ENCODE data around the gene ASIC4. TPM values are rescaled to one million over a fixed set of nuclear protein-coding genes. Genes with fewer than 3 reads are reported as not detected.

The ASIC4 gene
- total RNA-seq, 1 experiment from 2014 or later, result not detected

GRCh38 chr2:219476652-219477151 is 37.6 kb upstream of the ASIC4 start:
- DNase-seq (ENCODE audit: low read depth, low spot score), result no peak
- in situ Hi-C loops (cut with HindIII; ENCODE audit: low pct_unique_long_range_greater_than_20kb, low sequenced_read_pairs), result no loop called here

GRCh38 chr2:219477179-219477578 is 37.1 kb upstream of the ASIC4 start:
- in situ Hi-C loops (cut with HindIII; ENCODE audit: low pct_unique_long_range_greater_than_20kb, low sequenced_read_pairs), result no loop called here
- DNase-seq (ENCODE audit: low read depth, low spot score), result no peak

- in situ Hi-C loops (cut with HindIII; ENCODE audit: low pct_unique_long_range_greater_than_20kb, low sequenced_read_pairs), result no loop called here
- DNase-seq (ENCODE audit: low read depth, low spot score), result no peak
Observed at GRCh38 chr2:219477815-219478214, 36.5 kb upstream of the ASIC4 start.

DNA sequence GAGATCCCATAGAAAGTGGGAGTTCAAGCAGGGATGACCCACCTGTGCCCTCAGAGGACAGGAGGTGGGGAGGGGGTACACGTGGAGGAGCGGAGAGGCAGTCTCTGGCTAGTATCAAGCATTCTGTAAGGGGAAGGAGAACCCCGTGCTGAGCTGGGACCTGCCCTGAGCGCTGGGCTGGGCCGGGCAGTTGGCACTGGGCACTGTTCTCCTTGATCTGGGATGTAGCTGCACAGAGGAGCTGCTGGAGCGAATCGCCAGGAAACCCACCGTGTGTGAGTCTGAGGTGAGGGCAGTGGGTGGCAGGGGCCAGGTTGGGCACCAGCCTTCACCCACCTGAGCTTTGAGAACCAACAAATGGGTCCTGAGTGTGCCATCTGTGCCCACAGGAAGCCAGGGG is 35.4 kb upstream of the ASIC4 start:
- in situ Hi-C loops (cut with HindIII; ENCODE audit: low pct_unique_long_range_greater_than_20kb, low sequenced_read_pairs), result no loop called here

DNA sequence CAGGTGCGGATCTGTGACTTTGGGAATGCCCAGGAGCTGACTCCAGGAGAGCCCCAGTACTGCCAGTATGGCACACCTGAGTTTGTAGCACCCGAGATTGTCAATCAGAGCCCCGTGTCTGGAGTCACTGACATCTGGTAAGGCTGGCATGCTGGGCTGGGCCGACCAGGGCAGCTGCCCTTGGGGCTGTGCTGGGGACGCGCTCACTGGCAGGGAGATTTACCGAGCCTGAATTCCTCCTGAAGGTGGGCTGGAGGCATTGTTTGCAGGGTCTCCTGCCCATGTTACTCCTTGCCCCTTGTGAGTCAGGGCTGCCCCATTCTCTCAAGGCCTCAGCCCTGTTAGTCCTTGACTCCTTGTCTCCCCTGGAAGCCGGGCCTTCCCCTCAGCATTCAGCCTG is 34.3 kb upstream of the ASIC4 start:
- no peak for DNase-seq (ENCODE audit: low read depth, low spot score)
- in situ Hi-C loops (cut with HindIII; ENCODE audit: low pct_unique_long_range_greater_than_20kb, low sequenced_read_pairs), result no loop called here

More for the DNA sequence above, 35.4 kb upstream of the ASIC4 start:
- DNase-seq (ENCODE audit: low read depth, low spot score), result no peak

DNA sequence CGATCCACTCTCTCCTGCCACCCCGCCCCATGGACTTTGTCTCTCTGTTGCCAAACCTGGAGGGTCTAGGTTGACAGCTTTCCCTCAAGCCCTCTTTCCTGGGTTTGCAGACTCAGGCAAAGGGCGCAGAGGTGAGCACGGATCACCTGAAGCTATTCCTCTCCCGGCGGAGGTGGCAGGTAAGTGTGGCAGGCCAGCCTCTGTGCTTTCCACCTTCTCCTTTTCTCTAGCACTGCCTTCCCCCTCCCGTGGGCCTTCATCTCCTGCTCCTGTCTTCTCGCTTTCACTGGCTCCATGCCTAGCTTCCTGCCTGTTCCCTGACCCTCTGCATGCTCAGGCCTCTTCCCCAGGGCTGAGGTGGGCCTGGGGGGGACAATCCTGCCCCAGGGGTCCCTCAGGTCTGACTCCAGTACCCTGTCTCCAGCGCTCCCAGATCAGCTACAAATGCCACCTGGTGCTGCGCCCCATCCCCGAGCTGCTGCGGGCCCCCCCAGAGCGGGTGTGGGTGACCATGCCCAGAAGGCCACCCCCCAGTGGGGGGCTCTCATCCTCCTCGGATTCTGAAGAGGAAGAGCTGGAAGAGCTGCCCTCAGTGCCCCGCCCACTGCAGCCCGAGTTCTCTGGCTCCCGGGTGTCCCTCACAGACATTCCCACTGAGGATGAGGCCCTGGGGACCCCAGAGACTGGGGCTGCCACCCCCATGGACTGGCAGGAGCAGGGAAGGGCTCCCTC is 31.4 kb upstream of the ASIC4 start:
- in situ Hi-C loops (cut with HindIII; ENCODE audit: low pct_unique_long_range_greater_than_20kb, low sequenced_read_pairs), result no loop called here
- DNase-seq (ENCODE audit: low read depth, low spot score), result no peak

DNA sequence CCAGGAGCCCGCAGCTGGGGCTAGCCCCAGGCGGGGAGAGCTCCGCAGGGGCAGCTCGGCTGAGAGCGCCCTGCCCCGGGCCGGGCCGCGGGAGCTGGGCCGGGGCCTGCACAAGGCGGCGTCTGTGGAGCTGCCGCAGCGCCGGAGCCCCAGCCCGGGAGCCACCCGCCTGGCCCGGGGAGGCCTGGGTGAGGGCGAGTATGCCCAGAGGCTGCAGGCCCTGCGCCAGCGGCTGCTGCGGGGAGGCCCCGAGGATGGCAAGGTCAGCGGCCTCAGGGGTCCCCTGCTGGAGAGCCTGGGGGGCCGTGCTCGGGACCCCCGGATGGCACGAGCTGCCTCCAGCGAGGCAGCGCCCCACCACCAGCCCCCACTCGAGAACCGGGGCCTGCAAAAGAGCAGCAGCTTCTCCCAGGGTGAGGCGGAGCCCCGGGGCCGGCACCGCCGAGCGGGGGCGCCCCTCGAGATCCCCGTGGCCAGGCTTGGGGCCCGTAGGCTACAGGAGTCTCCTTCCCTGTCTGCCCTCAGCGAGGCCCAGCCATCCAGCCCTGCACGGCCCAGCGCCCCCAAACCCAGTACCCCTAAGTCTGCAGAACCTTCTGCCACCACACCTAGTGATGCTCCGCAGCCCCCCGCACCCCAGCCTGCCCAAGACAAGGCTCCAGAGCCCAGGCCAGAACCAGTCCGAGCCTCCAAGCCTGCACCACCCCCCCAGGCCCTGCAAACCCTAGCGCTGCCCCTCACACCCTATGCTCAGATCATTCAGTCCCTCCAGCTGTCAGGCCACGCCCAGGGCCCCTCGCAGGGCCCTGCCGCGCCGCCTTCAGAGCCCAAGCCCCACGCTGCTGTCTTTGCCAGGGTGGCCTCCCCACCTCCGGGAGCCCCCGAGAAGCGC is 30.6 kb upstream of the ASIC4 start:
- no peak for DNase-seq (ENCODE audit: low read depth, low spot score)
- in situ Hi-C loops (cut with HindIII; ENCODE audit: low pct_unique_long_range_greater_than_20kb, low sequenced_read_pairs), result no loop called here

DNA sequence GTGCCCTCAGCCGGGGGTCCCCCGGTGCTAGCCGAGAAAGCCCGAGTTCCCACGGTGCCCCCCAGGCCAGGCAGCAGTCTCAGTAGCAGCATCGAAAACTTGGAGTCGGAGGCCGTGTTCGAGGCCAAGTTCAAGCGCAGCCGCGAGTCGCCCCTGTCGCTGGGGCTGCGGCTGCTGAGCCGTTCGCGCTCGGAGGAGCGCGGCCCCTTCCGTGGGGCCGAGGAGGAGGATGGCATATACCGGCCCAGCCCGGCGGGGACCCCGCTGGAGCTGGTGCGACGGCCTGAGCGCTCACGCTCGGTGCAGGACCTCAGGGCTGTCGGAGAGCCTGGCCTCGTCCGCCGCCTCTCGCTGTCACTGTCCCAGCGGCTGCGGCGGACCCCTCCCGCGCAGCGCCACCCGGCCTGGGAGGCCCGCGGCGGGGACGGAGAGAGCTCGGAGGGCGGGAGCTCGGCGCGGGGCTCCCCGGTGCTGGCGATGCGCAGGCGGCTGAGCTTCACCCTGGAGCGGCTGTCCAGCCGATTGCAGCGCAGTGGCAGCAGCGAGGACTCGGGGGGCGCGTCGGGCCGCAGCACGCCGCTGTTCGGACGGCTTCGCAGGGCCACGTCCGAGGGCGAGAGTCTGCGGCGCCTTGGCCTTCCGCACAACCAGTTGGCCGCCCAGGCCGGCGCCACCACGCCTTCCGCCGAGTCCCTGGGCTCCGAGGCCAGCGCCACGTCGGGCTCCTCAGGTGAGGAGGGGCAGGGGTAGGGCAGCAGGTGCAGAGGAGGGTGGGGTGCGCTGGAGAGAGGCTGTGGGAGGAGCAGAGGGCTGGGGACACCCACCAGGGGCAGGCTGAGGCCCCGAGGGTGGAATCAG is 29.7 kb upstream of the ASIC4 start:
- in situ Hi-C loops (cut with HindIII; ENCODE audit: low pct_unique_long_range_greater_than_20kb, low sequenced_read_pairs), result no loop called here
- no peak for DNase-seq (ENCODE audit: low read depth, low spot score)

DNA sequence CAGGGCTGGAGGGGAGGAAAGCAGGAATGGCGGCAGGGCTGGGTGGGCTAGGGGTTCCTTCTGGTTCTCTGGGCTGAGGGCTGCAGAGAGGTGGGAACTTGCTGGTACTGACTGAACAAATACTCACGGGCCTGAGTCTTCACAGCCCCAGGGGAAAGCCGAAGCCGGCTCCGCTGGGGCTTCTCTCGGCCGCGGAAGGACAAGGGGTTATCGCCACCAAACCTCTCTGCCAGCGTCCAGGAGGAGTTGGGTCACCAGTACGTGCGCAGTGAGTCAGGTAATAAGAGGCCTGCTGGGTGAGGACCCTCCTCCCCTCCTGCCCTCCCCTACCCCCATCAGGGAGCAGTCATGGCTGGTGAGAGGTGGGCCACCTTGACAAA is 29.1 kb upstream of the ASIC4 start:
- in situ Hi-C loops (cut with HindIII; ENCODE audit: low pct_unique_long_range_greater_than_20kb, low sequenced_read_pairs), result no loop called here
- no peak for DNase-seq (ENCODE audit: low read depth, low spot score)

DNA sequence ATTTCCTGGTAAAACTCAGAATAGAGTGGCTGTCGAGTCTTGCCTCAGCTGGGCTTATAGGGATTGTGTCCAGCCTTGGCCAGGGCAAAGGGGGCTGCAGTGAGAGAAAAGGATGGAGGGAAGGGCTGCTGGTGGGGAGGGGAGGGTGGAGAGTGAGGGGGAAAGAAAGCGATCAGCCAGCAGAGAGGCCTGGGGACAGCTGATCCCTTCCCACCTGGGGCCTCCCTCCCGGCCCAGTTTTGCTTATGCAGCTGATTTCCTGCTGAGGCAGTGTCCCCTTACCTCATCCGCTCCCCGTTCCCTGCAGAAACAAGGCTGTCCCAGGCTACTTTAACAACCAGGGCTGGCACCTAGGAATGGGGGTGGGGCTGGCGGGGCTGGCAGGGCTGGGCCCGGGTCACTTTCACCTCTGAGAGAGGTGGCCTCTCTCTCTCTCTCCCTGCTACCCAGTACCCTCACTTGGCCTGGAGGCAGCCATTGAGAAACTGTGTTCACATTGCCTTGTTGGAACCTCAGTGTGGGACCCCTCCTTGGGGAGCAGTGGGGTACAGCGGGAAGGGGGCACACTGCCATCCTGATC is 27.8 kb upstream of the ASIC4 start:
- in situ Hi-C loops (cut with HindIII; ENCODE audit: low pct_unique_long_range_greater_than_20kb, low sequenced_read_pairs), result no loop called here

DNA sequence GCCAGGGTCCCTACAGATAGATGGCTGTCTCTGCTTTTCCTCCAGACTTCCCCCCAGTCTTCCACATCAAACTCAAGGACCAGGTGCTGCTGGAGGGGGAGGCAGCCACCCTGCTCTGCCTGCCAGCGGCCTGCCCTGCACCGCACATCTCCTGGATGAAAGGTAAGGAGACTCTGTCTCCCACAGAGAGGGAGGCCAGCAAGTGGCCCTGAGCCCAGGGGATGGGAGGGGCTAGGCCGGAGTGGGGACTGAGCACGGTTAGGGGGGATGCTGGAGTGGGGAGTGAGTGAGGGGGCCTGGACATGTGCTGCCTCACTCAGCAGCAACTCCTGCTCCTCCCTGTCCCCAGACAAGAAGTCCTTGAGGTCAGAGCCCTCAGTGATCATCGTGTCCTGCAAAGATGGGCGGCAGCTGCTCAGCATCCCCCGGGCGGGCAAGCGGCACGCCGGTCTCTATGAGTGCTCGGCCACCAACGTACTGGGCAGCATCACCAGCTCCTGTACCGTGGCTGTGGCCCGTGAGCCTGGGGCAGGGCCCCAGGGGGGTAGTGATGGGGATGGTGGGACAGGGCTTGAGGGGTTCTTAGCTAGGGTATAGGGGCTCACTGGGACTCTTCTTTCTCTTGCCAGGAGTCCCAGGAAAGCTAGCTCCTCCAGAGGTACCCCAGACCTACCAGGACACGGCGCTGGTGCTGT is 26.0 kb upstream of the ASIC4 start:
- DNase-seq (ENCODE audit: low read depth, low spot score), result no peak
- in situ Hi-C loops (cut with HindIII; ENCODE audit: low pct_unique_long_range_greater_than_20kb, low sequenced_read_pairs), result no loop called here

More for the DNA sequence above, 27.8 kb upstream of the ASIC4 start:
- DNase-seq (ENCODE audit: low read depth, low spot score), result no peak

DNA sequence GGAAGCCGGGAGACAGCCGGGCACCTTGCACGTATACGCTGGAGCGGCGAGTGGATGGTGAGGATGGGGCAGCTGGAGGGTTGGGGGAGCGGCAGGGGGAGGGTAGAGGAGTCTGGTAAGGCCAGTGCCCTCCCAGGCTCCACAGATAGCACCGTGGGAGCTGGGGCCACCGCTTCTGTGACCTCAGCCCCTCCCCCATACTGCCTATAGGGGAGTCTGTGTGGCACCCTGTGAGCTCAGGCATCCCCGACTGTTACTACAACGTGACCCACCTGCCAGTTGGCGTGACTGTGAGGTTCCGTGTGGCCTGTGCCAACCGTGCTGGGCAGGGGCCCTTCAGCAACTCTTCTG is 25.5 kb upstream of the ASIC4 start:
- in situ Hi-C loops (cut with HindIII; ENCODE audit: low pct_unique_long_range_greater_than_20kb, low sequenced_read_pairs), result no loop called here
- DNase-seq (ENCODE audit: low read depth, low spot score), result no peak

DNA sequence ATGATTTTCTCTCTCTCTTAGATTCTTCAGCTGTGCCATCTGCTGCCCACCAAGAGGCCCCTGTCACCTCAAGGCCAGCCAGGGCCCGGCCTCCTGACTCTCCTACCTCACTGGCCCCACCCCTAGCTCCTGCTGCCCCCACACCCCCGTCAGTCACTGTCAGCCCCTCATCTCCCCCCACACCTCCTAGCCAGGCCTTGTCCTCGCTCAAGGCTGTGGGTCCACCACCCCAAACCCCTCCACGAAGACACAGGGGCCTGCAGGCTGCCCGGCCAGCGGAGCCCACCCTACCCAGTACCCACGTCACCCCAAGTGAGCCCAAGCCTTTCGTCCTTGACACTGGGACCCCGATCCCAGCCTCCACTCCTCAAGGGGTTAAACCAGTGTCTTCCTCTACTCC is 25.0 kb upstream of the ASIC4 start:
- in situ Hi-C loops (cut with HindIII; ENCODE audit: low pct_unique_long_range_greater_than_20kb, low sequenced_read_pairs), result no loop called here
- DNase-seq (ENCODE audit: low read depth, low spot score), result no peak

GRCh38 chr2:219490186-219490585 is 24.1 kb upstream of the ASIC4 start:
- in situ Hi-C loops (cut with HindIII; ENCODE audit: low pct_unique_long_range_greater_than_20kb, low sequenced_read_pairs), result no loop called here
- no peak for DNase-seq (ENCODE audit: low read depth, low spot score)

DNA sequence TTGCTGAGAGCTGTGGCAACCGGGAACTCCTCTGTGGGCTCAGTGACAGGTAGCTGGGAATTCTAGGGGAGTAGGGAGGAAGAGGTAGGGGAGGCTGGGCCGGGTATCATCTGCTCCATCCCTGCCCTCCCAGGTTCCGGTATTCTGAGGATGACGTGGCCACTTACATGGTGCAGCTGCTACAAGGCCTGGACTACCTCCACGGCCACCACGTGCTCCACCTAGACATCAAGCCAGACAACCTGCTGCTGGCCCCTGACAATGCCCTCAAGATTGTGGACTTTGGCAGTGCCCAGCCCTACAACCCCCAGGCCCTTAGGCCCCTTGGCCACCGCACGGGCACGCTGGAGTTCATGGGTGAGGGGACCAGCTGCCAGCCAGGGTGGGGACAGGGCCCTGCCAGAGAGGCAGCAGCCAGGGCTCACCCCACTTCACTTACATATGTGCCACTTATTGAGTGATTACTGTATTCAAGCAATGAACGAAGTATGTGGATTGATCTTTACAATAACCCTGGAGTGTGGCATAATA is 23.6 kb upstream of the ASIC4 start:
- DNase-seq (ENCODE audit: low read depth, low spot score), result no peak
- in situ Hi-C loops (cut with HindIII; ENCODE audit: low pct_unique_long_range_greater_than_20kb, low sequenced_read_pairs), result no loop called here

DNA sequence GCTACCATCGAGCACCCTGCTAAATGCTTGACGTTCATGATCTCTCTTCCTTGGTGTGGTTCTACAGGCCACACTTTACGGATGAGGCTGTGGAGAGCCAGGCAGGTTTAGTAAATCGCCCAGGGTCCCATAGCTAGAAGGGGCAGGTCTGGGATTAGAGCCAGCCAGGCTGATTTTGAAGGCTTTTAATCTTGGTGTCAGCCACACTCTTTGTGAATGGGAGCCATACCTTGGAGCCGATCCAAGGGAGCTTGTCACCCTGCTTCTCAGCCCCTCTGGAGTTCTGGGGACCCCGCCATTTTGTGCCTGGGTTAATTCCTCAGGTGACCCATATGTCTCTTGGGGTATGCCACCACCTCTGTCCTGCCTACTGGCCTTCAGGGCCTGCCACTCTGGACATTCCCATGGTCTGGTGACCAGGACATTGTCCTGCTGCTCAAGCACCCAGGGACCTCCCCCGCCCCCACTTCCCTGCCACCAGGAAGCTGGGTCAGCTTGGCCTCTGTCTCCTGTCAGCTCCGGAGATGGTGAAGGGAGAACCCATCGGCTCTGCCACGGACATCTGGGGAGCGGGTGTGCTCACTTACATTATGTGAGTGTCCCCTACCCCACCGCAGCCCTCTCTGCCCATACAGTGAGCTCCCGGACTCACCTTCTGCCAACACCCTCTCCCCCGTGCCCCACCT is 22.9 kb upstream of the ASIC4 start:
- in situ Hi-C loops (cut with HindIII; ENCODE audit: low pct_unique_long_range_greater_than_20kb, low sequenced_read_pairs), result no loop called here
- DNase-seq (ENCODE audit: low read depth, low spot score), result no peak

Data from SK-MEL-5 (cell line).